ENCODE data around the gene UBAP1L. TPM values are rescaled to one million over a fixed set of nuclear protein-coding genes. Genes with fewer than 3 reads are reported as not detected.
A peak's percentile ranks its signal among the peaks of the same experiment; 100 is the strongest.
"Not testable (repeated sequence)": the region's sequence is repeated elsewhere in the genome, so short reads cannot be mapped to it uniquely, and the experiment has no call there.

Gene UBAP1L
- total and polyA plus RNA-seq, 8 donors = 1.5 to 11.4 (median 2.6) TPM

- intact Hi-C loops (cut with DNase I) = no loop called here
- no peak for FAIRE-seq
- peaks cover 0 to 22% (median 2%) of the 10 kb centered on the region in 3 donors for H3K36me3 ChIP-seq
- peak in 1 of 4 donors; percentile 4 for TF ChIP-seq CTCF (IDR thresholded peaks at IDR 0.05)
- peak in 1 of 4 donors; percentile 24 for ATAC-seq
- no peak overlapping the region for H3K27ac ChIP-seq
- 84% methylated on average over 64 to 75 of the region's 75 CpGs for WGBS, 2 donors
- no peaks in the 10 kb centered on the region for H3K4me1 ChIP-seq
- H3K4me3 ChIP-seq = no peak overlapping the region
- H3K27me3 ChIP-seq = no peaks in the 10 kb centered on the region
- DNase-seq = peak in 2 of 6 donors; percentile 50 to 68
- no peaks in the 10 kb centered on the region for H3K9me3 ChIP-seq
These were observed 12.9 kb downstream of the UBAP1L start for GRCh38 chr15:65101891-65102708.

GRCh38 chr15:65101411-65101890 lies 13.5 kb downstream of the UBAP1L start:
- peak in 4 of 6 donors; percentile 33 to 74 (median 38) for DNase-seq
- ATAC-seq = peak in 3 of 4 donors; percentile 53 to 72 (median 56)
- H3K9me3 ChIP-seq = no peaks in the 10 kb centered on the region
- FAIRE-seq = no peak
- H3K27me3 ChIP-seq = no peaks in the 10 kb centered on the region
- H3K27ac ChIP-seq = no peak overlapping the region
- intact Hi-C loops (cut with DNase I) = no loop called here
- peak; percentile 34 to 52 (median 48) for TF ChIP-seq CTCF (IDR thresholded peaks at IDR 0.05)
- 51 to 67% methylated on average over 9 of the region's 9 CpGs for WGBS, 2 donors
- H3K36me3 ChIP-seq = peaks cover 0 to 22% (median 2%) of the 10 kb centered on the region in 3 donors
- no peak overlapping the region for H3K4me3 ChIP-seq
- no peaks in the 10 kb centered on the region for H3K4me1 ChIP-seq

- FAIRE-seq (no peak), DNase-seq (peak in 1 of 6 donors; percentile 39), ATAC-seq (no peak)
- Histone ChIP-seq H3K27me3 (no peaks in the 10 kb centered on the region), H3K4me3 (no peak overlapping the region), H3K36me3 (peaks cover 0 to 12% (median 2%) of the 10 kb centered on the region in 3 donors), H3K9me3 (no peaks in the 10 kb centered on the region), H3K4me1 (no peaks in the 10 kb centered on the region), H3K27ac (no peak overlapping the region)
- WGBS, 2 donors = 79 to 88% methylated on average over 7 of the region's 7 CpGs
- intact Hi-C loops (cut with DNase I) = no loop called here
- TF ChIP-seq CTCF (IDR thresholded peaks at IDR 0.05) = no peak
These were observed 14.6 kb downstream of the UBAP1L start for GRCh38 chr15:65100442-65100841.

- H3K9me3 ChIP-seq; H3K27me3 ChIP-seq; H3K27ac ChIP-seq; ATAC-seq; FAIRE-seq; intact Hi-C loops (cut with DNase I); H3K4me3 ChIP-seq; H3K4me1 ChIP-seq: not testable (repeated sequence)
- peaks cover 0 to 10% (median 2%) of the 10 kb centered on the region in 3 donors for H3K36me3 ChIP-seq
- DNase-seq = peak in 1 of 6 donors; percentile 4
- 92 to 93% methylated on average over 10 of the region's 10 CpGs for WGBS, 2 donors
These were observed 15.2 kb downstream of the UBAP1L start for GRCh38 chr15:65099801-65100200.

GRCh38 chr15:65099336-65099735 lies 15.7 kb downstream of the UBAP1L start:
- Histone ChIP-seq H3K27me3 (no peaks in the 10 kb centered on the region), H3K4me1 (no peaks in the 10 kb centered on the region), H3K36me3 (peaks cover 0 to 10% (median 2%) of the 10 kb centered on the region in 3 donors), H3K9me3 (no peaks in the 10 kb centered on the region), H3K27ac (no peak overlapping the region), H3K4me3 (no peak overlapping the region)
- intact Hi-C loops (cut with DNase I) = no loop called here
- 92 to 94% methylated on average over 5 of the region's 5 CpGs for WGBS, 2 donors
- no peak for TF ChIP-seq CTCF (IDR thresholded peaks at IDR 0.05)
- DNase-seq = peak in 1 of 6 donors; percentile 14
- no peak for ATAC-seq
- FAIRE-seq = no peak
